GM18508 (cell line): Measurements from ENCODE around the gene LAMC3.

Experiments
- ATAC-seq: cut with Tn5 transposase; IDR thresholded peaks from one replicate; pipeline ENCODE4 v1.9.1; 2021; ENCODE audit warnings: moderate number of reproducible peaks; ENCODE audit not compliant: insufficient read depth, unreplicated experiment

LAMC3 gene

GRCh38 chr9:130975932-130976841 lies 32.8 kb upstream of the LAMC3 start:
- no peak for ATAC-seq

GRCh38 chr9:130977811-130978221 lies 31.2 kb upstream of the LAMC3 start:
- ATAC-seq = no peak

- ATAC-seq = no peak
Measured at GRCh38 chr9:130979591-130980385, 29.2 kb upstream of the LAMC3 start.

- ATAC-seq = no peak
Measured at GRCh38 chr9:130980526-130980925, 28.4 kb upstream of the LAMC3 start.

GRCh38 chr9:130981002-130981755 lies 27.8 kb upstream of the LAMC3 start:
- ATAC-seq = no peak

GRCh38 chr9:130981756-130982137 lies 27.2 kb upstream of the LAMC3 start:
- ATAC-seq = no peak

- ATAC-seq = no peak
Measured at GRCh38 chr9:130982636-130983358, 26.2 kb upstream of the LAMC3 start.

GRCh38 chr9:130983359-130983670 lies 25.7 kb upstream of the LAMC3 start:
- ATAC-seq = no peak

- no peak for ATAC-seq
Measured at GRCh38 chr9:130983970-130984369, 25.0 kb upstream of the LAMC3 start.

- ATAC-seq = no peak
Measured at GRCh38 chr9:130984521-130984920, 24.5 kb upstream of the LAMC3 start.

- no peak for ATAC-seq
Measured at GRCh38 chr9:130985029-130985428, 23.9 kb upstream of the LAMC3 start.

- ATAC-seq = no peak
Measured at GRCh38 chr9:130985606-130986162, 23.3 kb upstream of the LAMC3 start.

GRCh38 chr9:130986356-130986965 lies 22.5 kb upstream of the LAMC3 start:
- no peak for ATAC-seq

GRCh38 chr9:130987054-130987453 lies 21.9 kb upstream of the LAMC3 start:
- no peak for ATAC-seq

GRCh38 chr9:130987738-130988399 lies 21.1 kb upstream of the LAMC3 start:
- ATAC-seq = no peak

GRCh38 chr9:130988400-130988747 lies 20.6 kb upstream of the LAMC3 start:
- ATAC-seq = no peak

- no peak for ATAC-seq
Measured at GRCh38 chr9:130988905-130989304, 20.1 kb upstream of the LAMC3 start.

GRCh38 chr9:130989391-130989790 lies 19.6 kb upstream of the LAMC3 start:
- no peak for ATAC-seq

GRCh38 chr9:130989891-130990290 lies 19.1 kb upstream of the LAMC3 start:
- no peak for ATAC-seq
